ENCODE measurements around the gene ZNF280A.

- no peak for TF ChIP-seq CTCF (IDR thresholded peaks at IDR 0.05)
- no peak for TF ChIP-seq POLR2A (IDR thresholded peaks at IDR 0.05)
Observed at GRCh38 chr22:22485524-22485923, 34.5 kb downstream of the ZNF280A start.

Measured in adrenal gland (tissue), 5 donors.